Chondrocyte (in vitro differentiated cells): ENCODE measurements around the gene FGF1. TPM values are rescaled to one million over a fixed set of nuclear protein-coding genes. Genes with fewer than 3 reads are reported as not detected.

Experiments
- DNase-seq: peaks from one replicate; pipeline ENCODE4 v3.0.0; 2021; ENCODE audit warnings: mixed read lengths, low spot score
- H3K27ac Mint-ChIP-seq: one replicate; pipeline ENCODE4 v1.8.0; 2021; ENCODE audit warnings: mild to moderate bottlenecking, moderate library complexity, mixed read lengths; ENCODE audit not compliant: unreplicated experiment
- H3K27me3 Mint-ChIP-seq: 2 replicates; pipeline ENCODE4 v1.8.0; 2021; ENCODE audit warnings: low read depth, mixed read lengths
- H3K36me3 Mint-ChIP-seq: 2 replicates; pipeline ENCODE4 v1.8.0; 2021; ENCODE audit warnings: low read depth, mixed read lengths
- H3K4me1 Mint-ChIP-seq: 2 replicates; pipeline ENCODE4 v1.8.0; 2021; ENCODE audit warnings: low read depth, mild to moderate bottlenecking, mixed read lengths
- H3K4me3 Mint-ChIP-seq: one replicate; pipeline ENCODE4 v1.8.0; 2021; ENCODE audit warnings: mild to moderate bottlenecking, moderate library complexity, mixed read lengths; ENCODE audit not compliant: unreplicated experiment
- H3K9me3 Mint-ChIP-seq: 2 replicates; pipeline ENCODE4 v1.8.0; 2021; ENCODE audit warnings: low read depth, mixed read lengths
- total RNA-seq: library from RNA; stranded (reverse); gene quantifications from 3 replicates; pipeline ENCODE4 v1.2.1, GENCODE V29; 2021
- TF ChIP-seq, protein P1 (sequence below): fragments of 200-600 bp; sonication (generic); IDR thresholded peaks from 2 replicates; pipeline ENCODE4 v1.5.0; 2021; ENCODE audit warnings: antibody characterized with exemption, mild to moderate bottlenecking, moderate library complexity

FGF1 gene
- total RNA-seq, 1 donor from 2014 or later, result 6.9 TPM

DNA sequence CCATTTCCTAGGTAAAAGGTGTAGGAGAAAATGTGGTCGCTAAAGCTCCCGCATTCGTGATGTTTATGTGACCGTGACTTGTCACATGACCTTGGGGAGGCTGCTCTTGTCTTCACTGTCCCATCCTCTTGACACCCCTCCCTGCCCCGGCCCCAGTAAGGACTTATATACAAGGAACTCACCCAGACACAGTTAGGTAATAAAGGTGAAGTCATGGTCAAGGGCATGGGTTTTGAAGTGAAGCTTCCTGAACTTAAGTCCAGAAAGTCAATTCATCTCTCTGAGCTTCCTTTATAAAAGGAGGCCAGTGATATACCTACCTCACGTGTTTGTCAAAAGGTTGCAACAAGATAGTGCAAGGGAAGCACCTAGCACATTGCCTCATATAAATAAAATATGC, 17.6 kb downstream of the FGF1 start:
- H3K36me3 Mint-ChIP-seq, result no peaks in the 10 kb centered on the region
- H3K4me1 Mint-ChIP-seq, result peaks cover 17% of the 10 kb centered on the region
- H3K27me3 Mint-ChIP-seq, result no peaks in the 10 kb centered on the region
- no peak for DNase-seq
- no peak overlapping the region for H3K27ac Mint-ChIP-seq
- TF ChIP-seq, protein P1, sequence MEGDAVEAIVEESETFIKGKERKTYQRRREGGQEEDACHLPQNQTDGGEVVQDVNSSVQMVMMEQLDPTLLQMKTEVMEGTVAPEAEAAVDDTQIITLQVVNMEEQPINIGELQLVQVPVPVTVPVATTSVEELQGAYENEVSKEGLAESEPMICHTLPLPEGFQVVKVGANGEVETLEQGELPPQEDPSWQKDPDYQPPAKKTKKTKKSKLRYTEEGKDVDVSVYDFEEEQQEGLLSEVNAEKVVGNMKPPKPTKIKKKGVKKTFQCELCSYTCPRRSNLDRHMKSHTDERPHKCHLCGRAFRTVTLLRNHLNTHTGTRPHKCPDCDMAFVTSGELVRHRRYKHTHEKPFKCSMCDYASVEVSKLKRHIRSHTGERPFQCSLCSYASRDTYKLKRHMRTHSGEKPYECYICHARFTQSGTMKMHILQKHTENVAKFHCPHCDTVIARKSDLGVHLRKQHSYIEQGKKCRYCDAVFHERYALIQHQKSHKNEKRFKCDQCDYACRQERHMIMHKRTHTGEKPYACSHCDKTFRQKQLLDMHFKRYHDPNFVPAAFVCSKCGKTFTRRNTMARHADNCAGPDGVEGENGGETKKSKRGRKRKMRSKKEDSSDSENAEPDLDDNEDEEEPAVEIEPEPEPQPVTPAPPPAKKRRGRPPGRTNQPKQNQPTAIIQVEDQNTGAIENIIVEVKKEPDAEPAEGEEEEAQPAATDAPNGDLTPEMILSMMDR, result no peak
- no peak overlapping the region for H3K4me3 Mint-ChIP-seq
- no peaks in the 10 kb centered on the region for H3K9me3 Mint-ChIP-seq

DNA sequence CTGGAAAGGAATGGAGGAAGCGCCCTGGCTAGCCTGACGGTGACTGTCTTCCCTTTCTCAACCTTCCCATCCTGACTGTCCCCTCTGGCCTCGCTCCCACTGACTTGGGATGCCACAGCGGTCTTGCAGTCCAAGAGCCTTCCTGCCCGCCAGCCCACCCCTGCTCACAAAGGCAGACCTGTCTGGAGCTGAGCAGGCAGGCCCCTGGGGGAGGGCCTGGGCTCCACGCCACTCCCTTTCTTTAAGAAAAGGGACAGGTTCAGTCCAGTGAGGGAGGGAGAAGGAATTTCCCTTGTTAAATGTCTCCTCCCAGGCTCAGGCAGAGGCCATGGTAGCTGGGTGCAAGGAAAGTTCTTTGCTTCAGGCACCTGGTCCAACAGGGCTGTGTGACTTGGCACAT, 18.1 kb downstream of the FGF1 start:
- Mint-ChIP-seq H3K27me3 (no peaks in the 10 kb centered on the region), H3K4me3 (no peak overlapping the region), H3K4me1 (peaks cover 20% of the 10 kb centered on the region), H3K36me3 (no peaks in the 10 kb centered on the region), H3K27ac (no peak overlapping the region), H3K9me3 (no peaks in the 10 kb centered on the region)
- TF ChIP-seq, protein P1, result no peak
- no peak for DNase-seq

DNA sequence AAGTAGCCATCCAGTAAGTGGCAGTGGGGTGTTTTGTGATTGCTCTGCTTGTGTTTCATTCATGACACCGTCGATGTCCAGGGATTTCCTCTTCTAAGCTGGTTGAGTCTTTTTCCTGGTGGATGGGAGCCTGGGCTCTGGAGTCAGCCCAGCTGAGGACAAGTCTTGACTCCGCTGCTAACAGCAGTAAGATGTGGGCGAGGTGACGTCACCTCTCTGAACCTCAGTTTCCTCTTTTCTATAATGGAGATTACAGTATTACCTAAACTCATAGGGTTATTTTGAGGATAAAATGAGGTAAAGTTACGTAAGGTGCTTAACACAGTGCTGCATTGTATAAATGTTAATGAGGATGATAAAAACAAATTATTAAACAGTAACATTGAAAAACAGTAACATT, 21.3 kb downstream of the FGF1 start:
- no peak overlapping the region for H3K27ac Mint-ChIP-seq
- no peaks in the 10 kb centered on the region for H3K27me3 Mint-ChIP-seq
- no peak for DNase-seq
- TF ChIP-seq, protein P1, result no peak
- H3K36me3 Mint-ChIP-seq, result no peaks in the 10 kb centered on the region
- H3K4me1 Mint-ChIP-seq, result peaks cover 20% of the 10 kb centered on the region
- H3K4me3 Mint-ChIP-seq, result no peak overlapping the region
- H3K9me3 Mint-ChIP-seq, result no peaks in the 10 kb centered on the region

DNA sequence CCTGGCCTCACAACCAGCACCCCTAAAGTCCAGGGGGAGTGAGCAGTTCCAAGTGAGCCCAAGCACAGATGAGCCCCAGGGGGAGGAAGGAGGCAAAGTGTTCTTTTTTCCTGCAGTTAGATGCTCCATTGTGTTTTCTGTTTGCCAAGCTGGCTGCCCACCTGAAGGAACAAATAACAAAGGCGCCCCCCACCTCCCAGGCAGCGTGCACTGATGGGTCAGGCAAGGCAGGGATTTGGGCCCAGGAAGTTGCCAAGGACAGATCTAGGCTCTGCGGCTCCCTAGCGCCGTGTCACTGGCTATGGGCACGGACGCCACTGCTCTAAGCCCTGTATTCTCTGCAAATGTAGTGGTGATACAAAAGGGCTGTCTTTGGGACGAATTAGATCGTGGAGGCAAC, 21.8 kb downstream of the FGF1 start:
- TF ChIP-seq, protein P1, result no peak
- H3K27ac Mint-ChIP-seq, result no peak overlapping the region
- no peak for DNase-seq
- no peaks in the 10 kb centered on the region for H3K36me3 Mint-ChIP-seq
- peaks cover 20% of the 10 kb centered on the region for H3K4me1 Mint-ChIP-seq
- no peaks in the 10 kb centered on the region for H3K27me3 Mint-ChIP-seq
- H3K9me3 Mint-ChIP-seq, result no peaks in the 10 kb centered on the region
- H3K4me3 Mint-ChIP-seq, result no peak overlapping the region

DNA sequence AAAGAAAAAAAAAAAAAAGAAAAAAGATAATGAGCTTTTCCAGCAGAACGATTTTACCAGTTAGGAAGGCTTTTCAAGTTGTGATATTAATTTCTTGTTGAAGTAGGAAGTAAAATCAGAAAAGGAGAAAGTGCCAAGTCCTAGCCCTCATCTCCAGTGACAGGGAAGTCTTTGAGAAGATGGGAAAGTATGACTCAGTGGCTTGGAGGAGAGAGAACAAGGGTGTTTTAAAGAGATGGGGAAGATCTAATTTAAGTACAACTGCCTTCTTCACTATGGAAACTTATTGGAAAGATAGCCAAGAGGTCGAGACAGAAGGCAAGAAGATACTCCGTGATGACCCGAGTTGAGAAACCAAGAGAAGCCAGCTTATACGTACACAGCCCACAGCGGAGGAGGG, 22.6 kb downstream of the FGF1 start:
- no peak for DNase-seq
- Mint-ChIP-seq H3K36me3 (peaks cover 1% of the 10 kb centered on the region), H3K4me3 (no peak overlapping the region), H3K4me1 (peaks cover 20% of the 10 kb centered on the region), H3K9me3 (no peaks in the 10 kb centered on the region), H3K27me3 (no peaks in the 10 kb centered on the region), H3K27ac (no peak overlapping the region)
- TF ChIP-seq, protein P1, result no peak
